Measurements from ENCODE around the gene OSBPL2.

The OSBPL2 gene

DNA sequence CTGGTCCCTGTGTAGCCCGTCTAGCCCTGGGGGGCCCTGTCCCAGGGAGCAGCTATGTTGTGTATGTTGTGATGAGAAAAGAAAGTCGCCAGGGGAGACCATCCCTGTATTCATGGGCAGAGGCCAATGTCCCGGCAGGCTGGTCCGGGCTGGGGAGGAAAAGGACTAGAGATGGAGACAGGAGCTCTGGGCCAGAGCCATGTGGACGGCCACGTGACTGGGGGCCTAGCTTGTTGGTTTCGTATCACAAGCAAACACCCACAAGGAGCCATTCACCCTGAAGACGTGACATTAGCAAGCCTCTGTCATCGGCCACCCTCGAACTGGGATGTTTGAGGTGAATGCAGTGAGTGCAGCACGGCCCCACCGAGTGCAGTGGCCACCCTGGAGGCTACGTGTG, 15.3 kb upstream of the OSBPL2 start:
- no peak for DNase-seq

- no peak for DNase-seq
Measured at GRCh38 chr20:62223571-62223970, 14.8 kb upstream of the OSBPL2 start.

DNA sequence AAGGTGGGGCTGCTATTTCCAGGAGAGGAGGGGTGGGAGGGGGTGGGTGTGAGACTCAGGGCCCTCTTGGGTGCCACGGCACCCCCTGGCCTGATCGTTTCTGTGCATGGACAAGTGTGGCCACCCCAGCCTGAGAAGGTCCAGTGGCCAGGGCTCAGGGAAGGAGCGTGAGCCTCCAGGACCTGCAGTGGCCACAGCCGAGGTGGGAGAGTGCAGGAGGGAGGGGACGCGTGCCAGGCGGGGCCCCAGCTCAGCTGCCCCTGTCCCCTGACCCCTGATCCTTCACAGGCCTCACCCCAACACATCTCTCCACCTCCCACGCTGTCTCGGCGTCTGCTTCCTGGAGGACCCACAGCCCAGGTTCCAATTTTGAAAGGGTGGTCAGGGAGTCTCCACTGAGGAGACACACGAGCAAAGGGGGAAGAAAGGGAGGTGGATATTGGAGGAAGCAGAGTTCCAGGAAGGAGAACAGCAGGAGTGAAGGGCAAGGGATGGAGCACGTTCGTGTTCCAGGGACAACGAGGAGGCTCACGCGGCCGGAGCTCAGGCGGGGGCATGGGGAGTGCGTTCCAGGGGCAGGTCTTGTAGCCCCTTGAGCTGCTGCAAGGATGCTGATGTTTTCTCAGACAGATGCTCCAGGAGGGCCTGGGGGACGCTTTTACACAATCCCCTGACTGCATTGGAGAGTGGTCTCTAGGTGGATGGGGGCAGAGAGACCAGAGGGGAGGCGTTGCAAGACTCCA, 14.0 kb upstream of the OSBPL2 start:
- no peak for DNase-seq

- DNase-seq: no peak
Measured at GRCh38 chr20:62225026-62225425, 13.3 kb upstream of the OSBPL2 start.

GRCh38 chr20:62225820-62226635, 12.3 kb upstream of the OSBPL2 start:
- DNase-seq: no peak

DNA sequence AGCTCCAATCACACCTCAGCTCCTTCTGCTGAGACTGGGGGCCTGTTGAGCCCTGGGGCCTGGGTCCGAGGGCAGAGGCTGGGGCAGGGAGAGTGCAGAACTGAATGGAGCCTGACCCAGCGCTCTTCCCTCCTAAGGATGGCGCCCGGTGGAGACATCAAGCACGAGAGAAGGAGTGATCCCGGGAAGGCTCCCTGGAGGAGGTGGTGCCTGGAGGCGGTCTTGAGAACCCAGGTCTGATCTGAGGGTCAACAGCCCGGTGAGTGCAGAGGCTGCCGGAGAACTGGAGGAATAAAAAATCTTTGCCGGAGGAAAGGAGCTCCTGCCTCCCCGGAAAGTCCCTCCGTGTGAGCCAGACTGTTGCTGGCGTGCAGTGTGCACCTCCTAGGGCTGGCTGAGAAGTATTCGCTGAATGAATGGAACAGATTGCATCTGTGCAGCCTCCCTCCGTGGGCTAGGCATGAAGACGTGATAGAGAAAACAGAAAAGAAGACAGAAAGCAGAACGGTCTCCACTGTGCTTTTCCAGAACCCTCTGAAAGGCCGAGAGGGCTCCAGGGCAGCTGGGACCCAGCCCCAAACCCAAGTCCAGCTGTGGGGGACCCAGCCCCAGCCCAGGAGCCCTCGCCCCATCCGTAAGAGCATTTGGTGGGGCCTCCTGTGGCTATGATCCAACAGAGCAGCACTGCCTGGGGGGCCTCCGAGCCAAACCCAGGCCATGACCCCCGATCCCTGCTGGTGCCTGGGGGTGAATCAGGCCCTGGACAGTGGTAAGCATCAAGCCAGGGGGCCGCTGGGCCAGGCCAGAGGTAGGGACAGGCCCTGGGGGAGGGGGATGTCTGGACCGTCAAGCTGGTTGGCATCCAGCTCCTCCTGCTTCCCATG, 11.4 kb upstream of the OSBPL2 start:
- DNase-seq: no peak

DNA sequence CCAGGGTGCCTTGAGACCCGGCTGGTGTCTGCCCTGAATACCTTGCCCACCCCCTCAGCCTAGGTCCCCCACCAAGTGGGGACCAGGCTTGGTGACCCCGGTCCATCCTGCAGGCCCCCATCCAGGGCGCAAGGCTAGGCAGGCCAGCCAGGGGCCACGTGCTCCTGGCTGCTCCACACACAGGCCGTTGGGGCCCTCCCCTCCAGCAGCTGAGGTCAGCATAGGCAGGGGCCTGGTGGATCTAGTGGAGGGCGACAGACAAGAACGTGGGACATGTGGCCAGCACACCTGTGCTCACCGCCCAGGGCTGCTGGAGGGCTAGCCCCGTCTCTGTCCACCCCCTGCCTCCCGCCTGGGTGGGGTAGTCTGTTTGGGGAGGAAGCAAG, 10.7 kb upstream of the OSBPL2 start:
- DNase-seq: no peak

DNA sequence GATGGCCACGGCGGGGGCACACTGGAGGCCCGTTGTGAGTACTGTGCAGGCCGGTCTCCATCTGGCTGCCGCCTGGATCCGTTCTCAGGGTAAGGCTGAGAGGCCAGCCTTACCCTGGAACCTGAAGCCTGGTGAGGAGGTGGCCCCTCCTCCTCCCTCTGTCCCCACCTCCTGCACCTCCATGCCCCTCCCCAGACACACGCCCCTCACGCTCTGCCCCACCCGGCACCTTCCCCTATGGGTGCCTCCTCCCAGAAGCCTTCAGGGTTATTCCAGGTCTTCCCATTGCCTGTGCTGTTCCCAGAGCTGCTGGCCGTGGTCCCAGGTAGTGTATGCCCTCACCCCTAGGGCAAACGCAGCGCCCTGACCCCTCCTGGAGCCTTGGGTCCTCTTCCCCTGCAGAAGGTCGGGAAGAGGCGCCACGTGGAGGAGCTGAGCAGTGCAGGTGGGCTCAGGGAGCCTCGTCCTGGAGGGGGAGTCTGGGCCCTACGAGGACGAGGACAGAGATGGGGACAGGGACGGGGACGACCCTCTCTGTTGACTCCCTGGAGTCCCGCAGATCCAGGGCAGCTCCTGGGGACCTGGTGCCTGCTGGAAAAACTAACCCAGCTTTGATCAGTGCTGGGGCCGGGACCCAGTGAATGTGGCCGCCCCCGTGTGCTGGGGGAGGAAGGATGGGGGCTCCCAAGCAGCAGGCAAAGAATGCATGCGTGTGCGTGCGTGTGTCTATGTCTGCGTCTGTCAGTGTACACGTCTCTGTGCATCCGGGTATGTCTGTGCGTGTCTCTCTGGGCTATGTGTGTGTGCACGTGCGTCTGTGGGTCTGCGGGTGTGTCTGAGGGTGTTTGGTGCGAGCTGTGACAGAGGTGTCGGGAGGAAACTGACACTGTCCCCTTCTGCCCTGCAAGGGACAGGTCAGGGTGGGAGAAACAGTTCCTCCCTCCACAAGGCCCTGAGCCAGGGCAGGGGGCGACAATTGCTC, 10.1 kb upstream of the OSBPL2 start:
- DNase-seq: no peak

GRCh38 chr20:62228982-62229545, 9.3 kb upstream of the OSBPL2 start:
- no peak for DNase-seq

- no peak for DNase-seq
Measured at GRCh38 chr20:62229667-62230066, 8.7 kb upstream of the OSBPL2 start.

GRCh38 chr20:62230276-62230675, 8.0 kb upstream of the OSBPL2 start:
- no peak for DNase-seq

GRCh38 chr20:62230696-62231095, 7.6 kb upstream of the OSBPL2 start:
- DNase-seq: no peak

DNA sequence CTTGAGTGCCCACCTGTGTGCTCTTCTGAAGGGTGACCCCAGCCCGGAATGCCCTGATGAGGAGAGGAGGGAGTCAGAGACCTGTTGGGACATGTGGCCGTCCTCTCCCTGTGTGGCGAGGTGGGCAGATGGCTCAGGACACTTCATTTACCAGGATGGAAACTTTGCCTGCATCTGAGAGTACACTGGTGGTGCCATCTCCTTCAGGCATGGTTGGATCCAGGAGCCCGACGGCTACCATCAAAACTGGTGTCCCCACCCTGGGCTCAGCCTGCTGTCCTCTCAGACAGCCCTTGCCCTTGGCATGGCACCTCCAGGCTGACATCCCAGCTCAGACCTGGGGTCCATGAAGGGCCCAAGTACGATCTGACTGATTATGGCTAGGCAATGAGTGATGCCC, 7.0 kb upstream of the OSBPL2 start:
- DNase-seq: no peak

DNA sequence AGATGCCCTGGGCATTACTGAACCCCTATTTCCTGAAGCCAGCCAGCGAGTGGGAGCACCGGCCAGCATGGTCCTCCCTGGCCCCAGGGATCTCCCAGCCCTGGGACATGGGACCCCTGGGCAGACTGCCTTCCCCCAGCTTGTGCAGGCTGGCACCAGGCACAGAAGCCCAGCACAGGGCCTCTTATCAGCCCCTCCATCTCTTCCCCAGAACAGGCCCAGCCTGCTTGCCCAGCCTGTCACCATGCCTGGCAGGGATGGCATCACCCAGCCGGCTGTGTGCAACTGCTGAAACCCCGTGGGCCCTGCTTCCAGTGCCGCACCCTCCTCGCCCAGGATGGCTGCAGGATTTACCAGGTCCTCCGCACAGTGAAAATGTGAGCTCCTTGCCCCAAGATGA, 6.1 kb upstream of the OSBPL2 start:
- DNase-seq: no peak

DNA sequence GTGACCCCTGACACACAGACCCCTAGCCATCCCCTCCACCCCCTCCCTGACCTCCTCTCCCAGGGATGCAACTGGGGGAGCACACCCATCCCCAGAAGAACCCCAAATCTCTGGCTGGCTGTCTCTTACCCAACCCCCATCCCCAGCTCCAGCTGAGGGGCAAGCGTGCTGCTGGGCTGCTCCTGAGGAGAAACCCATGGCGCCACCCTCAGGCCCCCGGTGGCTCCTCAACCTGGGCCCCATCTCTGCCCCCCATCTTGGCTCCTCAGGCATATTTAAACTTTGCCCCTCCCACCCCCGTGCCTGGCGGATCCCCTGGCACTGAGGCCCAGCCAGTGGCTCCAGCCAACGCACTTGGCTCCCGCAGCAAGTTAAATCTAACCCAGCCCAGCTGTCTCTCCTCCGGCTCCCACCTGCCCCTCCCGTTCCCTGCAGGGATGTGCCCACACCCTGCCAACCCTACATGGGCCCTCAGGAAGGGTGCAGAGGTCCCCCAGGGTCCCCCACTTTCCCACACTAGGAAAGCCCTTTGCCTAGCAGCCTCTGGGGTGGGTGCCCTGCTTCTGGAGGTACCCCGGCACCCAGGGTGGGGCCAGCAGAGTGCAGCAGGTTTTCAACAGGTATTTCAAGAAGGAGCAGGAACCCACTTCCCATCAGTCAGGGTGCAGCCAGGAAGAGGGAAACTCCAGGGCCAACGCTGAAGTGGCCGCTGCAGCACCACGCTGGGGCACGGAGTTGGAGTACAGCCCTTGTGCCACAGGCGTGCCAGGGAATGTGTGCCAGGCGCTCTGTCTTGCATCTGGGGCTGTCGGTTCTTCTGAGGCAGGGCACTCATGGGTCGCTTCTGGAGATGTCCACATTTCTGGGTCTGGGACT, 5.3 kb upstream of the OSBPL2 start:
- DNase-seq: no peak

- no peak for DNase-seq
Measured at GRCh38 chr20:62233684-62234083, 4.6 kb upstream of the OSBPL2 start.

- no peak for DNase-seq
Measured at GRCh38 chr20:62234339-62234738, 4.0 kb upstream of the OSBPL2 start.

DNA sequence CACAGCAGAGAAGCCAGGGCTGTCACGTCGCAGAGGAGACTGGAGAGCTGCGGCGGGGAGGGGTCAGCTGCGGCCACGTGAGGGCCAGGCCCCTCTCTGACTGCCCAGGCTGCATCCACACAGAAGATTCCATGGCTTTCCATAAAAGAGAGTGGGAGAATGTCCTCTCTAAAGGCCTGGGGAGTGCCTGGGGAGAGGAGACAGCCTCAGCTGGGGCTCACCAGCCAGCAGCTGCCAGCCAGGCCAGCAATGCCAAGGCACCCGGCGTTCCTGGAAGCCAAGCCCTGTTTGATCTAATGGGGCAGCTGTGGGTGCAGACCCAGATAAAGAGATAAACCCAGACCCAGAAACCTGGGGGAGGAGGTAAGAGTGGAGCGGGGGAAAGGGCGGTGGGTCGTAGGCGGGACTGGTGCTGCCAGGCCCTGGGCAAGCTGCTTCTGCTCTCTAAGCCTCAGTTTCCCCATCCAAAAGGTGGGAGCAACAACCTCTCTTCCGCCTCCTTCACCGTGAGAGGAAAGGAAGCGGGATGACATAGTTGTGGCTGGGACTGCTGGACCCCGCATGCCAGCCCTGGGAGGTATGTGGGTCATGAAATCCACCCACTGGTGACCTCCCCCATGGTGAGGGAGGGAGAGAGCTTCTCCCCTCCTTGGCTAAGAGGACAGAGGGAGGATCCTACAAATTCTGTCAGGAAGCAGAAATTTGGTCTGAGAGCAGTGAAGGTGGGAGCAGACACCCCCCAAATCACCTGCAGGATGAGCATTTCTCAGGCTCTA, 3.1 kb upstream of the OSBPL2 start:
- DNase-seq: no peak

DNA sequence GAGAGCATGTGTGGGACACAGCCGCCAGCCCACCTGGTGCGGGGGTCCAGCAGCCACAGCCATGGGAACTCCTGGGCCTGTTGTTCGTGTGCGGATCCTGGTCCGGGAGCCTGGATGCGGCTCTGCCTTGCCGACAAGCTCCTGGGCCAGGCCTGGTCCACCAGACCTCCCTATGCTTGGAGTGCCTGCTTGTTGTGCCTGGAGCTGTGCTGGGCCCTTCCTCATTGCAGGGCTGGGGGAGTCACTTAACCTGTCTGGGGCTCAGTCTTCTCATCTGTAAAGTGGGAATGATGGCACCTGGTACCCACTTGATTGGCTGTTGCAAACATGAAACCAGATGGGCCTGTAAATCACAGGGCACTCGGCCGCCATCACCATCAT, 2.6 kb upstream of the OSBPL2 start:
- DNase-seq: no peak

GRCh38 chr20:62236200-62236599, 2.1 kb upstream of the OSBPL2 start:
- DNase-seq: no peak
